ENCODE data around the gene DOCK7.

DNA sequence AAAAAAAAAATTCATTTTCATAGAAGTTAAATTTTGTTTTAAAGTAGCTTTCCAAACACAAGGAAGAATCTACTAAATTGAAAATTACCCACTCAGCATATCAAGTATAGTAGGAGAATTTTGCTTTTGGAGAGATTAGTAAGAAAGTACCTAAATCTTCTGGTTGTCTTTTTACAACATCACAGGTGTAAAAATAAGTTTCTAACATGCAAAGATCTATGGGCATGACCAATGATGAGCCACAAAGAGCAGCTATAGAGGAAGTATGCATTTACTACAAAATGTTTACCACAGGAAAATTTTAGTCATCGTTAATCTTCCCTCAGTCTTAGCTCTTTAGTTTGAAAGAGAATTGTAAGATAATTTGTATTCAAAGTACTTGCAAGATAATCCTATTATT, 62.8 kb downstream of the DOCK7 start:
- TF ChIP-seq, protein P1, sequence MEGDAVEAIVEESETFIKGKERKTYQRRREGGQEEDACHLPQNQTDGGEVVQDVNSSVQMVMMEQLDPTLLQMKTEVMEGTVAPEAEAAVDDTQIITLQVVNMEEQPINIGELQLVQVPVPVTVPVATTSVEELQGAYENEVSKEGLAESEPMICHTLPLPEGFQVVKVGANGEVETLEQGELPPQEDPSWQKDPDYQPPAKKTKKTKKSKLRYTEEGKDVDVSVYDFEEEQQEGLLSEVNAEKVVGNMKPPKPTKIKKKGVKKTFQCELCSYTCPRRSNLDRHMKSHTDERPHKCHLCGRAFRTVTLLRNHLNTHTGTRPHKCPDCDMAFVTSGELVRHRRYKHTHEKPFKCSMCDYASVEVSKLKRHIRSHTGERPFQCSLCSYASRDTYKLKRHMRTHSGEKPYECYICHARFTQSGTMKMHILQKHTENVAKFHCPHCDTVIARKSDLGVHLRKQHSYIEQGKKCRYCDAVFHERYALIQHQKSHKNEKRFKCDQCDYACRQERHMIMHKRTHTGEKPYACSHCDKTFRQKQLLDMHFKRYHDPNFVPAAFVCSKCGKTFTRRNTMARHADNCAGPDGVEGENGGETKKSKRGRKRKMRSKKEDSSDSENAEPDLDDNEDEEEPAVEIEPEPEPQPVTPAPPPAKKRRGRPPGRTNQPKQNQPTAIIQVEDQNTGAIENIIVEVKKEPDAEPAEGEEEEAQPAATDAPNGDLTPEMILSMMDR (IDR thresholded peaks at IDR 0.05; ENCODE audit: low read depth, low read length, missing input control) = no peak
- TF ChIP-seq JUND (IDR thresholded peaks at IDR 0.05) (no peak), ATF3 (IDR thresholded peaks at IDR 0.05) (no peak), FOXA2 (IDR thresholded peaks at IDR 0.05) (no peak), GABPA (IDR thresholded peaks at IDR 0.05 in 1 of 2, conservative IDR thresholded peaks at IDR 0.05 in 1 of 2) (no peak), NR2F2 (IDR thresholded peaks at IDR 0.05) (no peak), SP1 (IDR thresholded peaks at IDR 0.05) (no peak), RAD21 (IDR thresholded peaks at IDR 0.05) (no peak)
- TF ChIP-seq, protein P2, sequence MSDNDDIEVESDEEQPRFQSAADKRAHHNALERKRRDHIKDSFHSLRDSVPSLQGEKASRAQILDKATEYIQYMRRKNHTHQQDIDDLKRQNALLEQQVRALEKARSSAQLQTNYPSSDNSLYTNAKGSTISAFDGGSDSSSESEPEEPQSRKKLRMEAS (IDR thresholded peaks at IDR 0.05) = no peak

All from liver (tissue), 3 donors.